ENCODE data around the gene CEP95.
A peak's percentile ranks its signal among the peaks of the same experiment; 100 is the strongest.

The CEP95 gene

GRCh38 chr17:64480951-64481350 is 25.8 kb upstream of the CEP95 start:
- DNase-seq (ENCODE audit: low spot score), result no peak
- no peak for TF ChIP-seq CTCF (conservative IDR thresholded peaks at IDR 0.05; ENCODE audit: low read depth)
- POLR2A ChIA-PET (ENCODE audit: low non-redundant PET), result no interaction called here
- H3K27ac ChIP-seq, result no peak overlapping the region
- CTCF ChIA-PET, result no interaction called here

- no peak for DNase-seq (ENCODE audit: low spot score)
- POLR2A ChIA-PET (ENCODE audit: low non-redundant PET), result no interaction called here
- H3K27ac ChIP-seq, result no peak overlapping the region
- CTCF ChIA-PET, result no interaction called here
- TF ChIP-seq CTCF (conservative IDR thresholded peaks at IDR 0.05; ENCODE audit: low read depth), result no peak
These were observed 22.4 kb upstream of the CEP95 start for GRCh38 chr17:64484380-64484779.

GRCh38 chr17:64488301-64488700 is 18.5 kb upstream of the CEP95 start:
- no peak for TF ChIP-seq CTCF (conservative IDR thresholded peaks at IDR 0.05; ENCODE audit: low read depth)
- ChIA-PET POLR2A (ENCODE audit: low non-redundant PET) (no interaction called here), CTCF (interaction anchor here (3.7 kb wide), 1 partner anchor 69 kb away, joined by 14 read pairs; no protein-coding TSS in a partner anchor)
- no peak overlapping the region for H3K27ac ChIP-seq
- DNase-seq (ENCODE audit: low spot score), result no peak

GRCh38 chr17:64491034-64491860 is 15.5 kb upstream of the CEP95 start:
- POLR2A ChIA-PET (ENCODE audit: low non-redundant PET), result no interaction called here

GRCh38 chr17:64491994-64492393 is 14.8 kb upstream of the CEP95 start:
- CTCF ChIA-PET, result interaction anchor here (0.7 to 3.7 kb wide), 2 partner anchors 15 to 72 kb away, joined by 3 to 14 read pairs; no protein-coding TSS in a partner anchor
- no peak overlapping the region for H3K27ac ChIP-seq
- TF ChIP-seq CTCF (conservative IDR thresholded peaks at IDR 0.05; ENCODE audit: low read depth), result no peak
- POLR2A ChIA-PET (ENCODE audit: low non-redundant PET), result no interaction called here
- DNase-seq (ENCODE audit: low spot score), result no peak

More at GRCh38 chr17:64491034-64491860, 15.5 kb upstream of the CEP95 start:
- no peak overlapping the region for H3K27ac ChIP-seq
- CTCF ChIA-PET, result interaction anchor here (0.6 to 3.7 kb wide), 4 partner anchors 11 to 190 kb away, joined by 3 to 14 read pairs (median 4); no protein-coding TSS in a partner anchor
- peak; percentile 45 for TF ChIP-seq CTCF (conservative IDR thresholded peaks at IDR 0.05; ENCODE audit: low read depth)
- DNase-seq (ENCODE audit: low spot score), result no peak

- CTCF ChIA-PET, result interaction anchor here (0.7 to 1.0 kb wide), 3 partner anchors 11 to 102 kb away, joined by 3 read pairs; no protein-coding TSS in a partner anchor
- H3K27ac ChIP-seq, result no peak overlapping the region
- POLR2A ChIA-PET (ENCODE audit: low non-redundant PET), result no interaction called here
- no peak for DNase-seq (ENCODE audit: low spot score)
- peak; percentile 61 for TF ChIP-seq CTCF (conservative IDR thresholded peaks at IDR 0.05; ENCODE audit: low read depth)
These were observed 14.2 kb upstream of the CEP95 start for GRCh38 chr17:64492481-64493109.
